GM04504 (cell line): ENCODE data around the gene ACSM2A.
"Not testable (repeated sequence)": the region's sequence is repeated elsewhere in the genome, so short reads cannot be mapped to it uniquely, and the experiment has no call there.

Experiments used
- DNase-seq: peaks from one replicate; pipeline ENCODE4 v3.0.0-alpha.2; 2012; ENCODE audit warnings: low read depth

ACSM2A gene

GRCh38 chr16:20459227-20459626, 7.9 kb downstream of the ACSM2A start:
- not testable (repeated sequence) for DNase-seq

DNA sequence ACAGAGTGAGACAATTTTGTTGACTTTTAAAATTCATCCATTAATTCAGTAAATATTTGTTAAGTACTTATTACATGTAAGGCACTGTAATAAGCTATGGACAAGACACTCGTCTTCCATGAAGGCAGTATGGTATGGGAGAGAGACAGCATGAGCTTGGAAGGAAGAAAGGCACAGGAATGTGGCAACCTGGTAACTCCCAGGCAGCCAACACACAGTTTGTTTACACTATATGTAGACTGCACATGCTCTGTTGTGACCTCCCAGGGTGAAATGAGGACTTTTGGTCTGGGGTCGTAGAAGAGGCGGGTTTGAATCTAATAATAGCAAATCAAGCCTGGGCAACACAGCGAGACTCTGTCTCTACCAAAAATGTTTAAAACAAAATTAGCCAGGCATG, 9.0 kb downstream of the ACSM2A start:
- not testable (repeated sequence) for DNase-seq

GRCh38 chr16:20468954-20469353, 17.6 kb downstream of the ACSM2A start:
- DNase-seq = not testable (repeated sequence)

- DNase-seq = not testable (repeated sequence)
Observed at GRCh38 chr16:20469930-20470329, 18.6 kb downstream of the ACSM2A start.

GRCh38 chr16:20470732-20471131, 19.4 kb downstream of the ACSM2A start:
- not testable (repeated sequence) for DNase-seq

GRCh38 chr16:20477188-20477744, 25.9 kb downstream of the ACSM2A start:
- not testable (repeated sequence) for DNase-seq

DNA sequence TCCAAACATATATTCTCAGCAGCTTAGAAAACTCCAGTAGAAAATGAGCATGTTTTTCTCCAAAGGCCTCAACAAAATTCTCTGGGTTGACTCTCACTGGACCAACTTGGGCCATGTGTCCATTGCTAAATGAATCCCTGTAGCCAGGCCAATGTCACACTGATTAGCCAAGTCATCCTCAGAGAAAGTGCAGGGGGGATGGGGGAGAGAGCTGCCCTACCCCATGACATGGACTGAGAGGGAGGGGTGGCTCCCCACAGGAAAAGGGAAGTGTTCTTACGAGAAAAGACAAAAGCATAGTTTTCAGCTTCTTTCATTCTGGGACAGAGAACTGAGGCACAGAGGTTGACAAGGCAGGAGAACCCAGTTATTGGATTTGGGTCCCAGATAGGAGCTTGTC, 32.7 kb downstream of the ACSM2A start:
- DNase-seq = not testable (repeated sequence)

GRCh38 chr16:20484726-20485125, 33.4 kb downstream of the ACSM2A start:
- no peak for DNase-seq

GRCh38 chr16:20485408-20485807, 34.1 kb downstream of the ACSM2A start:
- no peak for DNase-seq

DNA sequence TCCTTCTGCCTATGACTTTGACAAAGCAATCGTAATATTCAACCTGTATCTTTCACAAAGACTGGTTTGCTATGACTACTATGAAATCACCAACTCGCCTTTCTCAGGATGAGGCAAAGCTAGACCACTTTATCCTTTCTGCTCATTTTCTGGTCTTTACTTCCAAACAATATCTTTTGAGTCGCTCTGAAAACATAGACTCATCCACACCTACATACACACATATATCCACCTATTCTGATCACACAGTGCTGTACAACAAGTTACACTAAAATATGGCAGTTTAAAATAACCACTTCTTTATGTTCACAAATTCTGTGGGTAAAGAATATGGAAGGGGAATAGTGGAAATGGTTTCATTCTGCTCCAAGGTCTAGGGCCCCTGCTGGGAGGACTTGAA, 39.7 kb downstream of the ACSM2A start:
- DNase-seq = not testable (repeated sequence)

- not testable (repeated sequence) for DNase-seq
Observed at GRCh38 chr16:20491448-20491847, 40.1 kb downstream of the ACSM2A start.

- DNase-seq = no peak
Observed at GRCh38 chr16:20504418-20504817, 53.1 kb downstream of the ACSM2A start.

DNA sequence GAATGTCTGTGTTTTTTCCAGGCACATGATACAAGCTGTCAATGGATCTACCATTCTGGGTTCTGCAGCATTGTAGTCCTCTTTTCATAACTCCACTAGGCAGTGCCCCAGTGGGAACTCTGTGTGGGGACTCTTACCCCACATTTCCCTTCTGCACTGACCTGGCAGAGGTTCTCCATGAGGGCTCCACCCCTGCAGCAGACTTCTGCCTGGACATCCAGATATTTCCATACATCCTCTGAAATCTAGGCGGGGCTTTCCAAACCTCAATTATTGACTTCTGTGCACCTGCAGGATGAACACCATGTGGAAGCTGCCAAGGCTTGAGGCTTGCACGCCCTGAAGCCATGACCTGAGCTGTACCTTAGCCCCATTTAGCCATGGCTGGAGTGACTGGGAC, 56.0 kb downstream of the ACSM2A start:
- no peak for DNase-seq

DNA sequence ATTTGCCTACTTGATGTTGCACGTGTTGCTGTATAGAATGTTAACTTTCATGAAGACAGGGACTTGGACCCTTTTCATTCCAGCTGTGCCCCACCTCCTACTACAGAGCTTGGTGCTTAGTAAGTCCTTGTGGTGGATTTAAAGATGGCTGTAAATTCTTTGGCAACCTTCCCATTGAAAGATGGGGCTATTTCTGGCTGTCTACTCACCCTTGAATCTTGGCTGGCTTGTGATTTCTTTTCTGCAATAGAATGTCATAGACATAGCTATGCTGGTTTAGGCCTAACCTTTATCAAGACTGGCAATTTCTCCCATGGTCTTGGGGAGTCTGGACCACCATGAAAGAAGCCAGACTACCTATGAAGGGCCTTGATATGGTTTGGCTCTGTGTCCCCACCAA, 59.0 kb downstream of the ACSM2A start:
- DNase-seq = no peak

GRCh38 chr16:20515688-20516090, 64.4 kb downstream of the ACSM2A start:
- no peak for DNase-seq

DNA sequence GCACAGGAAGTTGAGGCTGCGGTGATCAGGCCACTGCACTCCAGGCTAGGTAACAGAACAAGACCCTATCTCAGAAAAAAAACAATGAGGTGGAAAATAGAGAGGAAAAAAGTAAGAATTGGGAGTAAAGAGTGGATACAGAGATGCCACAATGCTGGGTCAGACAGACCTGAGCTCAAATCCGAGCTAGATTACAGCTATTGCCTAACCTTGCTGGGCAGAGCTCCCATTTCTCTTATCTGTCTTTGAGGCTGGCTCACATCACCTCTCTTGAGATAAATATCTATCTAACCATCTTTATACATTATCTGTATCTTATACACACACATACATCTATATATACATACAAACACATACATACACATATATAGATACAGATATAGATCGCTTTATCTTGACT, 65.8 kb downstream of the ACSM2A start:
- DNase-seq = no peak

DNA sequence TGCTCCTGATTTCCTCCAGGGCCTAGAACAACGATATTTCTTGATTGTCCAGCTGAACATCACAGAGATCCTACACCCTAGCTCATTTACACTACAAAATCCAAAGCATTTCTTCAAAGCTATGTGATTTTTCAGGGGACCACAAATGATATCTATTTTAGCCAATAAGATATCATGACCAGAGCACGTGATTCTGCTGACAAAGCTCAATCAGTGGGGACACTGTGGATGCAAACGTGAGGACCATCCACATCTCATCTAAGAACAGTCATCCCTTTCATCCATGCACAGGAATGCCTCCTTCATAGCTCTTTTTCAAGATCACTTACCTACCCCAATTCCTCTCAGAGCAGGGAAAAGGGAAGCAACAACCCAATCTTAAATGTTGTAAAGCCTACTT, 67.9 kb downstream of the ACSM2A start:
- no peak for DNase-seq

DNA sequence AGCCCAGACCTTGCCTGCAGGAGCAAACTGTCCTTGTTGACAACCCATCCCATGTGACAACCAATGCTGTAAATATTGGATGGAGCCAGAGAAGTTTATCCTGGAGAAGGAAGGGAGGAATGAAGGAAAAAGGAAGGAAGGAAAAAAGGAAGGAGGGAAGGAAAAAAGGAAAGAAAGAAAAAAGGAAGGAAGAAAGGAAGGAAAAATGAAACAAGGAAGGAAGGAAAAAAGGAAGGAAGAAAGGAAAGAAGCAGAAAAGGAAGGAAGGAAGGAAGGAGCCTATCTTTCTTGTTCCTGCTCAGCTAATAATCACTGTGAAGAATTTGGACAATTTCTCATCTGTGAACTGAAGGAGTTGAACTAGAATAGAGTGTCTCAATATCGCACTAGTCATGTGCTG, 68.8 kb downstream of the ACSM2A start:
- no peak for DNase-seq

GRCh38 chr16:20531795-20532194, 80.5 kb downstream of the ACSM2A start:
- DNase-seq = not testable (repeated sequence)

DNA sequence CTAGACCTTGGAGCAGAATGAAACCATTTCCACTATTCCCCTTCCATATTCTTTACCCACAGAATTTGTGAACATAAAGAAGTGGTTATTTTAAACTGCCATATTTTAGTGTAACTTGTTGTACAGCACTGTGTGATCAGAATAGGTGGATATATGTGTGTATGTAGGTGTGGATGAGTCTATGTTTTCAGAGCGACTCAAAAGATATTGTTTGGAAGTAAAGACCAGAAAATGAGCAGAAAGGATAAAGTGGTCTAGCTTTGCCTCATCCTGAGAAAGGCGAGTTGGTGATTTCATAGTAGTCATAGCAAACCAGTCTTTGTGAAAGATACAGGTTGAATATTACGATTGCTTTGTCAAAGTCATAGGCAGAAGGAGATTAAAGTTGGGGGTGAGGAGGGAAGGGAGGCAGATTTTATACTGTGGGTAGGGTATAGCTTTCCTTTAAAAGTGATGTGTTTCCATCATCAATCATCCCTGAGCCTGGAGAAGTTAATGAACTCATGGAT, 81.0 kb downstream of the ACSM2A start:
- DNase-seq = not testable (repeated sequence)

DNA sequence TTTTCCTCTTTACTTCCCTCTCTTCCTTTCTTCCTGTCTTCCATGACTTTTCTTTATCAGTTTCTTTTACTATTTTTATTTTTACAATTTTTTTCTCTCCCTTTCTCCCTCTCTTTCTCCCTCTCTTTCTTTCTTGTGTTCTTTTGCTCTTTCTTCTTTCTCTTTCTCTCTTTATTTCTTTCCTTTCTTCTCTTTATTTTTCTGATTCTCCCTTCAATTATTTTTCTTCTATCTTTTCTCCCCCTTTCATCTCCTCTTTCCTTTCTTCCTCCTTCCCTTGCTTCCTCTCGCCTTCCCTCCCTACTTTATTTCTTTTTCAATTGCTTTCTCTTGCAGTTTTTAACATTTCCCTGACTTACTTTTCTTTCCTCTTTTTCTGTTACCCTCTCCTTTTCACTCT, 85.3 kb downstream of the ACSM2A start:
- not testable (repeated sequence) for DNase-seq
